IMR-90 (cell line): Measurements from ENCODE around the gene SEC24D. TPM values are rescaled to one million over a fixed set of nuclear protein-coding genes. Genes with fewer than 3 reads are reported as not detected.

Source experiments
- ATAC-seq: fragments of 200-7000 bp; cut with Tn5 transposase; 2 replicates; pipeline ENCODE4 v1.9.1; 2020; ENCODE audit warnings: low read depth, mild to moderate bottlenecking, moderate library complexity
- BruUV-seq: library from RNA; stranded (reverse); fragments of 400-500 nt; replicated peaks from 2 replicates; lab custom pipeline; 2021; lab: Mats Ljungman, UMichigan
- CTCF ChIA-PET: fragments of 300-600 bp; formaldehyde crosslinking; extraction: SDS; loops from one replicate; lab custom pipeline; 2021; ENCODE audit warnings: antibody characterized with exemption; lab: Yijun Ruan, JAX
- POLR2A ChIA-PET: fragments of 300-600 bp; sonication (Branson Sonifier 250); formaldehyde crosslinking; loops from one replicate; lab custom pipeline; 2022; ENCODE audit warnings: antibody characterized with exemption; ENCODE audit not compliant: unreplicated experiment; lab: Charles Lee
- DNase-seq: peaks from one replicate; pipeline ENCODE4 v3.0.0; 2013
- H2AFZ ChIP-seq: replicated peaks from 2 replicates; pipeline ENCODE3; 2013; ENCODE audit warnings: low read length, mild to moderate bottlenecking; ENCODE audit not compliant: poor library complexity
- H2AK5ac ChIP-seq: 2 replicates; pipeline ENCODE4 v1.6.1; 2013; ENCODE audit warnings: low read depth, low read length, inconsistent platforms
- H2AK9ac ChIP-seq: replicated peaks from 2 replicates; pipeline ENCODE3; 2013; ENCODE audit warnings: mild to moderate bottlenecking, low read depth, low read length, moderate library complexity; ENCODE audit not compliant: poor library complexity
- H2BK120ac ChIP-seq: 2 replicates; pipeline ENCODE4 v1.6.1; 2013; ENCODE audit warnings: low read depth, low read length, inconsistent platforms
- H2BK15ac ChIP-seq: 3 replicates; pipeline ENCODE4 v1.6.1; 2013; ENCODE audit warnings: low read depth, low read length, inconsistent platforms
- H2BK20ac ChIP-seq: 2 replicates; pipeline ENCODE4 v1.6.1; 2013; ENCODE audit warnings: low read depth, mild to moderate bottlenecking, inconsistent platforms, low read length, moderate library complexity
- H2BK5ac ChIP-seq: 2 replicates; pipeline ENCODE4 v1.6.1; 2013; ENCODE audit warnings: mild to moderate bottlenecking, low read depth, low read length, inconsistent platforms; ENCODE audit not compliant: poor library complexity, severe bottlenecking
- H3K14ac ChIP-seq: replicated peaks from 2 replicates; pipeline ENCODE4 v1.6.1; 2013; ENCODE audit warnings: low read depth, low read length, inconsistent platforms
- H3K18ac ChIP-seq: 2 replicates; pipeline ENCODE4 v1.6.1; 2013; ENCODE audit warnings: low read depth, low read length, control low read depth
- H3K23ac ChIP-seq: 2 replicates; pipeline ENCODE4 v1.6.1; 2013; ENCODE audit warnings: low read depth, low read length, inconsistent platforms
- H3K27ac ChIP-seq: 2 replicates; pipeline ENCODE4 v1.5.1; 2013; ENCODE audit warnings: mild to moderate bottlenecking, control low read depth, low read length; ENCODE audit not compliant: insufficient read depth
- H3K27me3 ChIP-seq: 2 replicates; pipeline ENCODE4 v1.6.1; 2013; ENCODE audit warnings: low read length; ENCODE audit not compliant: control insufficient read depth, insufficient read depth
- H3K36me3 ChIP-seq: 2 replicates; pipeline ENCODE4 v1.6.1; 2013; ENCODE audit warnings: low read length, mixed read lengths; ENCODE audit not compliant: control insufficient read depth, insufficient read depth
- H3K4ac ChIP-seq: 2 replicates; pipeline ENCODE4 v1.6.1; 2013; ENCODE audit warnings: low read depth, low read length, inconsistent platforms
- H3K4me1 ChIP-seq: 2 replicates; pipeline ENCODE4 v1.6.1; 2013; ENCODE audit warnings: low read length, mixed read lengths; ENCODE audit not compliant: control insufficient read depth, insufficient read depth
- H3K4me2 ChIP-seq: 2 replicates; pipeline ENCODE4 v1.6.1; 2013; ENCODE audit warnings: low read depth, mild to moderate bottlenecking, control low read depth, low read length, moderate library complexity
- H3K4me3 ChIP-seq: 2 replicates; pipeline ENCODE4 v1.5.1; 2013; ENCODE audit warnings: low read depth, mild to moderate bottlenecking, control low read depth, low read length, moderate library complexity; ENCODE audit not compliant: insufficient read depth
- H3K56ac ChIP-seq: 2 replicates; pipeline ENCODE4 v1.6.1; 2013; ENCODE audit warnings: low read length, inconsistent platforms; ENCODE audit not compliant: insufficient read depth; ENCODE audit errors: extremely low read depth
- H3K79me1 ChIP-seq, 2 experiments: 2 replicates each; pipeline ENCODE4 v1.6.1; 2013; ENCODE audit warnings: low read length in 2 of 2, inconsistent platforms in 1 of 2, low read depth in 1 of 2
- H3K9ac ChIP-seq: 2 replicates; pipeline ENCODE4 v1.6.1; 2013; ENCODE audit warnings: low read depth, low read length, control low read depth
- H3K9me1 ChIP-seq: 2 replicates; pipeline ENCODE4 v1.6.1; 2013; ENCODE audit warnings: low read length, inconsistent platforms; ENCODE audit not compliant: insufficient read depth
- H3K9me3 ChIP-seq: 2 replicates; pipeline ENCODE4 v1.6.1; 2013; ENCODE audit warnings: low read length; ENCODE audit not compliant: control insufficient read depth, insufficient read depth
- H4K20me1 ChIP-seq: 2 replicates; pipeline ENCODE4 v1.6.1; 2013; ENCODE audit warnings: low read length, inconsistent platforms; ENCODE audit not compliant: insufficient read depth
- H4K5ac ChIP-seq: 2 replicates; pipeline ENCODE4 v1.6.1; 2013; ENCODE audit warnings: mild to moderate bottlenecking, low read depth, low read length, control low read depth
- H4K8ac ChIP-seq, 2 experiments: 2 replicates each; pipeline ENCODE4 v1.6.1; 2013; ENCODE audit warnings: low read depth in 2 of 2, low read length in 2 of 2, control low read depth in 1 of 2, inconsistent platforms in 1 of 2
- H4K91ac ChIP-seq: 2 replicates; pipeline ENCODE4 v1.6.1; 2013; ENCODE audit warnings: low read depth, low read length, inconsistent platforms; ENCODE audit not compliant: insufficient read depth
- CTCF ChIP-seq: conservative IDR thresholded peaks from 2 replicates; pipeline ENCODE4 v1.5.1; 2012; ENCODE audit warnings: mild to moderate bottlenecking, low read depth, low read length, improper control_type of control experiment
- FOS ChIP-seq: fragments of 150-350 bp; IDR thresholded peaks from 2 replicates; pipeline ENCODE4 v1.6.1; 2016; ENCODE audit warnings: low read depth, low read length
- NFE2L2 ChIP-seq: fragments of 150-350 bp; IDR thresholded peaks from 2 replicates; pipeline ENCODE4 v1.6.1; 2016; ENCODE audit warnings: low read depth, mild to moderate bottlenecking, low read length
- SMC3 ChIP-seq: fragments of 150-350 bp; IDR thresholded peaks from 2 replicates; pipeline ENCODE4 v1.6.1; 2016; ENCODE audit warnings: low read depth, mild to moderate bottlenecking, antibody characterized with exemption, low read length, moderate library complexity
- WGBS, 2 experiments: methylation state at CpG; one replicate each; pipeline versions ENCODE4 v1.1.5 to v1.1.7; 2013; ENCODE audit warnings: missing lambda C conversion rate in 2 of 2; ENCODE audit not compliant: insufficient read length in 1 of 2; ENCODE audit errors: extremely low coverage in 2 of 2; 5-methylcytosine and 5-hydroxymethylcytosine counted together
- dilution Hi-C: fragments of 300-500 bp; cut with HindIII; formaldehyde crosslinking; loops from one replicate; pipeline ENCODE4 v1.14.3; 2018; ENCODE audit warnings: low sequenced_read_pairs; ENCODE audit not compliant: unreplicated experiment
- in situ Hi-C: fragments of 300-500 bp; cut with MboI; formaldehyde crosslinking; loops from 3 replicates; pipeline ENCODE4 v1.14.3; 2019; ENCODE audit warnings: low sequenced_read_pairs, inconsistent platforms, mixed read lengths
- intact Hi-C: fragments of 100-400 bp; cut with micrococcal nuclease; formaldehyde crosslinking; loops from 2 replicates; pipeline ENCODE4 v1.10.0; 2022
- polyA plus RNA-seq, 3 experiments: library from polyadenylated mRNA; depleted of rRNA; stranded (reverse); fragments of >200 nt; gene quantifications; 2 replicates each; pipeline ENCODE4 v1.2.3, GENCODE V29; 2012; ENCODE audit warnings: low replicate concordance in 1 of 3
- total RNA-seq: library from RNA; depleted of rRNA; stranded (reverse); fragments of >200 nt; gene quantifications from 2 replicates; pipeline ENCODE4 v1.2.3, GENCODE V29; 2012

The SEC24D gene
- total and polyA plus RNA-seq, 2 of the 4 experiments (the other 2 are of a cell fraction): 93.2 to 111 TPM

DNA sequence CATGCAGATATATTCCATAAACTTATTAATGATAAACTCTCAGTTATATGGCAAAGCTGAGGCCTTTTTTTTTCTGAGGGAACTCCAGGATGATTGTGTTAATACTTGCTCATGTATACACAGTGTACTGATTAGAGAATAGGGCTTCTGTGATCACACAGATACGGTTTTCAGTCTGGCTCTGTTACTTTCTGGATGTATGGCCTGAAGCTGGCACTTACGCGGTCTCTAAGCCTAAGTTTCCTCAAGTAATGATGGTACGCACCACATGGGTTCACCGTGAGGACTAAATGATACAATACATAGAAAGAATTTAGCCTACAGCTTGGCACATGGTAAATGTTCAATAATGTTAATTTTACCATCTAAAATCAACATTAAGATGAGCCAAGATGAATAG, 73.8 kb downstream of the SEC24D start:
- H4K20me1 ChIP-seq: peaks cover 33% of the 10 kb centered on the region
- H3K4me1 ChIP-seq: peaks cover 25% of the 10 kb centered on the region

More for the DNA sequence above, 73.8 kb downstream of the SEC24D start:
- ChIA-PET POLR2A (no interaction called here), CTCF (interaction anchor here (0.8 kb wide), 1 partner anchor 16 kb away, joined by 3 read pairs; no protein-coding TSS in a partner anchor)
- TF ChIP-seq FOS (no peak), CTCF (no peak), SMC3 (no peak), NFE2L2 (no peak)
- no CpG with 5 or more reads among the region's 5 CpGs for WGBS, 2 experiments
- no peak for ATAC-seq
- Histone ChIP-seq H3K27me3 (no peaks in the 10 kb centered on the region), H3K9ac (no peak overlapping the region), H3K23ac (peak overlapping the region; percentile 59; the same call in 1 of the 2 replicates), H2AFZ (no peak overlapping the region), H2BK120ac (no peak overlapping the region), H3K14ac (peak overlapping the region; percentile 55; the same call in 1 of the 2 replicates), H2AK9ac (no peak overlapping the region), H3K4me2 (peak overlapping the region; percentile 42), H3K18ac (peak overlapping the region; percentile 88), H2BK15ac (peak overlapping the region; percentile 43; the same call in 1 of the 3 replicates), H3K4me3 (no peak overlapping the region), H2BK5ac (peak overlapping the region; percentile 45), H3K79me1 (peaks cover 47 to 62% of the 10 kb centered on the region in 2 experiments), H2BK20ac (no peak overlapping the region), H4K5ac (peak overlapping the region; percentile 85), H3K9me3 (no peaks in the 10 kb centered on the region), H3K36me3 (peaks cover 32% of the 10 kb centered on the region), H4K8ac (peak overlapping the region in 1 of 2 experiments; percentile 69; a peak in 2 of 4 replicates), H3K9me1 (peaks cover 23% of the 10 kb centered on the region), H2AK5ac (no peak overlapping the region; the same call in 1 of the 2 replicates), H4K91ac (peak overlapping the region; percentile 75), H3K4ac (peak overlapping the region; percentile 54; the same call in 1 of the 2 replicates), H3K27ac (peak overlapping the region; percentile 86; the same call in 1 of the 2 replicates), H3K56ac (no peak overlapping the region)
- DNase-seq: no peak
- BruUV-seq: no TSS peak
- in situ Hi-C loops (loop anchor here (10.0 kb wide), 1 partner anchor 133 kb away; no protein-coding TSS in a partner anchor), intact Hi-C loops (no loop called here), dilution Hi-C loops (no loop called here)
